Right lobe of liver (tissue), 6 donors: ENCODE data around the gene FILIP1. TPM values are rescaled to one million over a fixed set of nuclear protein-coding genes. Genes with fewer than 3 reads are reported as not detected.

Source experiments
- ATAC-seq, 4 donors: fragments of 200-7000 bp; cut with Tn5 transposase; one replicate each; pipeline ENCODE4 v1.9.1; 2020; ENCODE audit warnings: mild to moderate bottlenecking in 4 of 4, moderate library complexity in 4 of 4
- DNase-seq, 3 donors: peaks; one replicate each; pipeline ENCODE4 v3.0.0-alpha.2; 2020
- H3K27ac ChIP-seq, 3 donors: fragments of 200-600 bp; one replicate each; pipeline ENCODE4 v1.8.0; 2022
- H3K27me3 ChIP-seq, 2 donors: fragments of 200-600 bp; one replicate each; pipeline ENCODE4 v1.8.0; 2022
- H3K36me3 ChIP-seq, 4 donors: fragments of 200-600 bp; sonication (generic) in 1 of 4; one replicate each; pipeline versions ENCODE4 v1.5.1 to v1.8.0; 2017 to 2022; ENCODE audit warnings: control low read depth in 1 of 4
- H3K4me1 ChIP-seq, 4 donors: fragments of 200-600 bp; sonication (generic) in 1 of 4; one replicate each; pipeline versions ENCODE4 v1.5.1 to v1.8.0; 2017 to 2022; ENCODE audit warnings: control low read depth in 1 of 4
- H3K4me3 ChIP-seq, 3 donors: fragments of 200-600 bp; one replicate each; pipeline ENCODE4 v1.8.0; 2022
- H3K9me3 ChIP-seq, 4 donors: fragments of 200-600 bp; sonication (generic) in 1 of 4; one replicate each; pipeline versions ENCODE4 v1.5.1 to v1.8.0; 2017 to 2022; ENCODE audit warnings: control low read depth in 1 of 4
- POLR2A ChIP-seq: fragments of 450-650 bp; IDR thresholded peaks from one replicate; pipeline ENCODE4 v1.6.1; 2017; ENCODE audit warnings: antibody characterized with exemption, mild to moderate bottlenecking
- WGBS: methylation state at CpG from one replicate; pipeline ENCODE4 v1.1.6; 2018; ENCODE audit warnings: low coverage, low lambda C conversion rate; ENCODE audit not compliant: insufficient coverage; ENCODE audit errors: missing lambda C conversion rate; 5-methylcytosine and 5-hydroxymethylcytosine counted together
- intact Hi-C, 2 donors: fragments of 100-400 bp; cut with DNase I; formaldehyde crosslinking; loops; one replicate each; pipeline versions ENCODE4 v1.11.2 to v1.14.1; 2022
- total RNA-seq, 6 experiments: library from RNA; depleted of rRNA in 2 of 6; stranded (reverse); fragments of >200 nt in 2 of 6; fragmentation: NEBNext Ultra II Directional in 3 of 6; extraction: Animal tissue kit (Norgen Biotek cat#: 25700) in 3 of 6; gene quantifications; one replicate each; pipeline versions ENCODE4 v1.1.0 to v1.2.4, GENCODE V29; 2016 to 2023
- TF ChIP-seq, protein P1 (sequence below), 4 donors: fragments of 200-600 bp in 3 of 4; fragments of 450-650 bp in 1 of 4; IDR thresholded peaks; one replicate each; pipeline versions ENCODE4 v1.5.1 to v1.8.0; 2016 to 2022; ENCODE audit warnings: antibody characterized with exemption in 4 of 4, mild to moderate bottlenecking in 2 of 4
- donor health status: DM: no; HTN: yes; CAD: no.
- donor health status: DM: no; HTN: no; CAD: no.
- donor health status: DM: no; HTN: no; CAD: no.
- donor health status: DM: no; HTN: yes; CAD: no.
- donor health status: DM: no; HTN: yes; CAD: no.

FILIP1 gene
- total RNA-seq, 6 experiments from 2014 or later: 0.95 to 2.2 (median 1.6) TPM

GRCh38 chr6:75329703-75330102 lies 163.9 kb downstream of the FILIP1 start:
- no peak overlapping the region for H3K4me3 ChIP-seq
- H3K27me3 ChIP-seq: no peaks in the 10 kb centered on the region
- DNase-seq: no peak
- TF ChIP-seq, protein P1, sequence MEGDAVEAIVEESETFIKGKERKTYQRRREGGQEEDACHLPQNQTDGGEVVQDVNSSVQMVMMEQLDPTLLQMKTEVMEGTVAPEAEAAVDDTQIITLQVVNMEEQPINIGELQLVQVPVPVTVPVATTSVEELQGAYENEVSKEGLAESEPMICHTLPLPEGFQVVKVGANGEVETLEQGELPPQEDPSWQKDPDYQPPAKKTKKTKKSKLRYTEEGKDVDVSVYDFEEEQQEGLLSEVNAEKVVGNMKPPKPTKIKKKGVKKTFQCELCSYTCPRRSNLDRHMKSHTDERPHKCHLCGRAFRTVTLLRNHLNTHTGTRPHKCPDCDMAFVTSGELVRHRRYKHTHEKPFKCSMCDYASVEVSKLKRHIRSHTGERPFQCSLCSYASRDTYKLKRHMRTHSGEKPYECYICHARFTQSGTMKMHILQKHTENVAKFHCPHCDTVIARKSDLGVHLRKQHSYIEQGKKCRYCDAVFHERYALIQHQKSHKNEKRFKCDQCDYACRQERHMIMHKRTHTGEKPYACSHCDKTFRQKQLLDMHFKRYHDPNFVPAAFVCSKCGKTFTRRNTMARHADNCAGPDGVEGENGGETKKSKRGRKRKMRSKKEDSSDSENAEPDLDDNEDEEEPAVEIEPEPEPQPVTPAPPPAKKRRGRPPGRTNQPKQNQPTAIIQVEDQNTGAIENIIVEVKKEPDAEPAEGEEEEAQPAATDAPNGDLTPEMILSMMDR (IDR thresholded peaks at IDR 0.05): no peak
- TF ChIP-seq POLR2A: no peak
- H3K4me1 ChIP-seq: no peaks in the 10 kb centered on the region
- intact Hi-C loops: no loop called here
- H3K27ac ChIP-seq: no peak overlapping the region
- WGBS: 46% methylated on average over 1 of the region's 1 CpG
- no peaks in the 10 kb centered on the region for H3K9me3 ChIP-seq
- ATAC-seq: no peak
- no peaks in the 10 kb centered on the region for H3K36me3 ChIP-seq

GRCh38 chr6:75327807-75328206 lies 165.8 kb downstream of the FILIP1 start:
- DNase-seq (no peak), ATAC-seq (no peak)
- Histone ChIP-seq H3K4me1 (no peaks in the 10 kb centered on the region), H3K27ac (no peak overlapping the region), H3K9me3 (no peaks in the 10 kb centered on the region), H3K4me3 (no peak overlapping the region), H3K27me3 (no peaks in the 10 kb centered on the region), H3K36me3 (no peaks in the 10 kb centered on the region)
- 56% methylated on average over 1 of the region's 1 CpG for WGBS
- intact Hi-C loops: no loop called here
- no peak for TF ChIP-seq POLR2A
- TF ChIP-seq, protein P1 (IDR thresholded peaks at IDR 0.05): no peak

- no peaks in the 10 kb centered on the region for H3K27me3 ChIP-seq
- TF ChIP-seq, protein P1 (IDR thresholded peaks at IDR 0.05): no peak
- TF ChIP-seq POLR2A: no peak
- ATAC-seq (no peak), DNase-seq (no peak)
- no peaks in the 10 kb centered on the region for H3K36me3 ChIP-seq
- no peak overlapping the region for H3K27ac ChIP-seq
- no peaks in the 10 kb centered on the region for H3K4me1 ChIP-seq
- H3K9me3 ChIP-seq: no peaks in the 10 kb centered on the region
- no peak overlapping the region for H3K4me3 ChIP-seq
- intact Hi-C loops: no loop called here
- 73% methylated on average over 2 of the region's 2 CpGs for WGBS
Observed at GRCh38 chr6:75326557-75327258, 166.9 kb downstream of the FILIP1 start.

DNA sequence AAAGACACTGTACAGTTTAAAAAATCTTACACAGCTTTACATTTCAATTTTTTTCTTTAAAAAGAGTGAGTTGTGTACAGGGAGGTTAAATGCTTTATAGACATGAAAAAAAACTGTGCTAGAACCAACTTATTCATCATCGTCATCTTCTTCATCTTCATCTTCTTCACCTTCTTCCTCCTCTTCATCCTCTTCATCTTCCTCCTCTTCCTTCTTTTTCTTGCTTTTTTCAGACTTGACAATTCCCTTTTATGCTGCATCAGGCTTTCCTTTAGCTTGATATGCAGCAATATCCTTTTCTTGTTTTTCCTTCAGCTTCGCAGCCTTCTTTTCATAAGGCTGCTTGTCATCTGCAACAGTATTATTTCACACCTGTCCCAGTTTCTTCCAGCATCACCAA lies 174.7 kb downstream of the FILIP1 start:
- Histone ChIP-seq H3K27ac (no peak overlapping the region), H3K9me3 (no peaks in the 10 kb centered on the region), H3K27me3 (no peaks in the 10 kb centered on the region), H3K36me3 (no peaks in the 10 kb centered on the region), H3K4me1 (no peaks in the 10 kb centered on the region), H3K4me3 (no peak overlapping the region)
- TF ChIP-seq, protein P1 (IDR thresholded peaks at IDR 0.05): no peak
- no peak for TF ChIP-seq POLR2A
- ATAC-seq (no peak), DNase-seq (no peak)
- intact Hi-C loops: no loop called here
- WGBS: 57% methylated on average over 2 of the region's 2 CpGs
